Mammary epithelial cell (primary cell): ENCODE measurements around the gene CYP4F12.

Experiments used
- EZH2 ChIP-seq: IDR thresholded peaks from 2 replicates; pipeline ENCODE4 v1.6.1; 2012; ENCODE audit warnings: low read length, inconsistent platforms, borderline replicate concordance
- TF ChIP-seq, protein P1 (sequence below), 2 donors: IDR thresholded peaks in 1 of 2; conservative IDR thresholded peaks in 1 of 2; 2 replicates each; pipeline ENCODE4 v1.5.1; 2011 to 2012; ENCODE audit warnings: inconsistent platforms in 2 of 2, low read length in 2 of 2, mild to moderate bottlenecking in 2 of 2, control low read depth in 1 of 2, low read depth in 1 of 2; ENCODE audit not compliant: insufficient read depth in 1 of 2; ENCODE audit errors: extremely low read depth in 1 of 2

DNA sequence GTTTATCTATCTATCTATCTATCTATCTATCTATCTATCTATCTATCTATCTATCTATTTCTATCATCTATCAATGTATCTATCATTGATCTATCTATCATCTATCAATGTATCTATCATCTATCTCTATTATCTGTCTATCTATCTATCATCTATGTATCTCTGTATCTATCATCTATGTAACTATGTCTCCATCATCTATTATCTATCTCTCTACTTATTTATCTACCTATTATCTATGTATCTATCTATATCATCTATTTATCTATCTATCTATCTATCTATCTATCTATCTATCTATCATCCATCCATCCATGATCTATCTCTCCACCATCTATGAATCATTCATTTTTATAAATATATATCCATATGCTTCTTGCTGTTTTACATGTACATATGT lies 16.4 kb upstream of the CYP4F12 start:
- TF ChIP-seq, protein P1, sequence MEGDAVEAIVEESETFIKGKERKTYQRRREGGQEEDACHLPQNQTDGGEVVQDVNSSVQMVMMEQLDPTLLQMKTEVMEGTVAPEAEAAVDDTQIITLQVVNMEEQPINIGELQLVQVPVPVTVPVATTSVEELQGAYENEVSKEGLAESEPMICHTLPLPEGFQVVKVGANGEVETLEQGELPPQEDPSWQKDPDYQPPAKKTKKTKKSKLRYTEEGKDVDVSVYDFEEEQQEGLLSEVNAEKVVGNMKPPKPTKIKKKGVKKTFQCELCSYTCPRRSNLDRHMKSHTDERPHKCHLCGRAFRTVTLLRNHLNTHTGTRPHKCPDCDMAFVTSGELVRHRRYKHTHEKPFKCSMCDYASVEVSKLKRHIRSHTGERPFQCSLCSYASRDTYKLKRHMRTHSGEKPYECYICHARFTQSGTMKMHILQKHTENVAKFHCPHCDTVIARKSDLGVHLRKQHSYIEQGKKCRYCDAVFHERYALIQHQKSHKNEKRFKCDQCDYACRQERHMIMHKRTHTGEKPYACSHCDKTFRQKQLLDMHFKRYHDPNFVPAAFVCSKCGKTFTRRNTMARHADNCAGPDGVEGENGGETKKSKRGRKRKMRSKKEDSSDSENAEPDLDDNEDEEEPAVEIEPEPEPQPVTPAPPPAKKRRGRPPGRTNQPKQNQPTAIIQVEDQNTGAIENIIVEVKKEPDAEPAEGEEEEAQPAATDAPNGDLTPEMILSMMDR (conservative IDR thresholded peaks at IDR 0.05 in 1 of 2, IDR thresholded peaks at IDR 0.05 in 1 of 2; ENCODE audit: extremely low read depth in 1 of 2, insufficient read depth in 1 of 2, low read depth in 1 of 2, low read length in 2 of 2) = no peak
- no peak for TF ChIP-seq EZH2
